Thyroid gland (tissue), 4 donors: ENCODE data around the gene REN.

Experiments
- CTCF ChIP-seq, 6 experiments: fragments of 200-600 bp in 3 of 6; fragments of 450-650 bp in 3 of 6; sonication (generic) in 3 of 6; IDR thresholded peaks; one replicate each; pipeline ENCODE4 v1.5.1; 2016 to 2019; ENCODE audit warnings: antibody characterized with exemption in 6 of 6, mild to moderate bottlenecking in 2 of 6, inconsistent platforms in 1 of 6, moderate library complexity in 1 of 6
- POLR2A ChIP-seq, 2 donors: fragments of 450-650 bp; IDR thresholded peaks; one replicate each; pipeline ENCODE4 v1.6.1; 2017; ENCODE audit warnings: antibody characterized with exemption in 2 of 2, mild to moderate bottlenecking in 2 of 2, moderate library complexity in 1 of 2

GRCh38 chr1:204196068-204196795 is 30.1 kb upstream of the REN start, which contains the start of gene KISS1:
- TF ChIP-seq CTCF (IDR thresholded peaks at IDR 0.05) = no peak
- no peak for TF ChIP-seq POLR2A (IDR thresholded peaks at IDR 0.05)
